22Rv1 (cell line): ENCODE results near the gene CACNA2D2.

ENCODE experiments used
- H3K27ac ChIP-seq: fragments of 450-650 bp; 2 replicates; pipeline ENCODE4 v1.5.1; 2017
- ZFX ChIP-seq: fragments of 450-650 bp; IDR thresholded peaks from 2 replicates; pipeline ENCODE4 v1.6.1; 2017; ENCODE audit warnings: antibody characterized with exemption, borderline replicate concordance
- TF ChIP-seq, protein P1 (sequence below): fragments of 450-650 bp; IDR thresholded peaks from 2 replicates; pipeline ENCODE4 v1.5.1; 2017; ENCODE audit warnings: mild to moderate bottlenecking

Gene CACNA2D2

DNA sequence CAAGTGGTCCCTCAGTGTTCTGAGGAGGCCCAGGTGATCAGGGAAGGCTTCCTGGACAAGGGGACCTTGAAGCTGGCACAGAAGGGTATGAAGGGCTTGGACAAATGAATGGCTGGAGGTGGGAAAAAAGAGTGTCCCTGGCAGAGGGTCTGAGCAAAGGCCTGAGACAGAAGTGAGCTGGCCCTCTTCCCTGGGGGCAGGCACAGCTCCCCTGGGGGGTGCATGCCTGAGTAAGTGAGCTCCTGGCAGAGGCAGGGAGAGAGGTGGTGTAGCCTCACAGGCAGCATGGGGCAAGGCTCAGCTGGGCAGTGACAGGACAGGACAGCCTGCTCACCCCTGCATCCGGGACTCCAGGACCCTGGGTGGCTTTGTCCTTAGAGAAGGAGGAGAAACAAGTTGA, 5.4 kb upstream of the CACNA2D2 start:
- TF ChIP-seq ZFX, result no peak
- TF ChIP-seq, protein P1, sequence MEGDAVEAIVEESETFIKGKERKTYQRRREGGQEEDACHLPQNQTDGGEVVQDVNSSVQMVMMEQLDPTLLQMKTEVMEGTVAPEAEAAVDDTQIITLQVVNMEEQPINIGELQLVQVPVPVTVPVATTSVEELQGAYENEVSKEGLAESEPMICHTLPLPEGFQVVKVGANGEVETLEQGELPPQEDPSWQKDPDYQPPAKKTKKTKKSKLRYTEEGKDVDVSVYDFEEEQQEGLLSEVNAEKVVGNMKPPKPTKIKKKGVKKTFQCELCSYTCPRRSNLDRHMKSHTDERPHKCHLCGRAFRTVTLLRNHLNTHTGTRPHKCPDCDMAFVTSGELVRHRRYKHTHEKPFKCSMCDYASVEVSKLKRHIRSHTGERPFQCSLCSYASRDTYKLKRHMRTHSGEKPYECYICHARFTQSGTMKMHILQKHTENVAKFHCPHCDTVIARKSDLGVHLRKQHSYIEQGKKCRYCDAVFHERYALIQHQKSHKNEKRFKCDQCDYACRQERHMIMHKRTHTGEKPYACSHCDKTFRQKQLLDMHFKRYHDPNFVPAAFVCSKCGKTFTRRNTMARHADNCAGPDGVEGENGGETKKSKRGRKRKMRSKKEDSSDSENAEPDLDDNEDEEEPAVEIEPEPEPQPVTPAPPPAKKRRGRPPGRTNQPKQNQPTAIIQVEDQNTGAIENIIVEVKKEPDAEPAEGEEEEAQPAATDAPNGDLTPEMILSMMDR, result no peak

DNA sequence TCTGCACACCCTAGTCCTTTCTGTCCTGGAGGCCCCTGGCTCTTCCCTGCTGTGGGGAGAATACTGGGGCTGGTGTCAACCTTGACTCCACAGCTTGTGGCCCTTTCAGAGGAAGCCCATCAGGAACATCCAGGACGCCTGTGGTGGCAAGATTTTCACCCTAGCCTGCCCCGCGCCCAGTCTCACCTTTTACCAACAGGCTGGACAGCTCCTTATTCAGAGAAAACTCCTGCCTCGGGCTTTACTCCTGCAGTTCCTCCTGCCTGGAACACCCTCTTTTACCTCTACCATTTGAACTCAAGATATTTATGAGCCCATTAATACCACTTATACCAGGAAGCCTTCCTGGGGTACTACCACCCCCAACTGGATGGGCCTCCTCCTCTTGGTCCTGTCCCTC, 2.7 kb upstream of the CACNA2D2 start:
- no peak overlapping the region for H3K27ac ChIP-seq
- TF ChIP-seq ZFX, result no peak
- TF ChIP-seq, protein P1, result no peak

More for the DNA sequence above, 5.4 kb upstream of the CACNA2D2 start:
- H3K27ac ChIP-seq, result no peak overlapping the region

DNA sequence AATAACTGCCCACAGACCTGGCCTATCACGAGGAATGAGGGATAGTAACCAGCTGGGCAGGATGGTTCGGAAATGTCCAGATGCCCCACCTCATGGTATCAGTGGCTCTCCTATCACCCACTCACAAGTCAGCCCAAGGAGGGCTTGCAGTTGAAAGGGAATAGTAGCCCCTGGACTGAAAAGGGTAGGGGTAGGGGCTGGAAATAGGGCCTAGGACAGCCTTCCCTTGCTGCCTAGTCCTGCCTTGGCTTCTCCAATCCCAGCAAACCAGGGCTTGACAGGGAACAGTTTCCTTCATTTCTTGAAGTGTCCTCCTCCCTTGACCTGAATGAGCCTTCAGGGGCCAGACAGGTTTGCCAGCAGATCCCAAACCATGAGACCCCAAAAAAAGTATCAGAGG, 1.2 kb upstream of the CACNA2D2 start:
- no peak for TF ChIP-seq ZFX
- TF ChIP-seq, protein P1, result no peak
- no peak overlapping the region for H3K27ac ChIP-seq

DNA sequence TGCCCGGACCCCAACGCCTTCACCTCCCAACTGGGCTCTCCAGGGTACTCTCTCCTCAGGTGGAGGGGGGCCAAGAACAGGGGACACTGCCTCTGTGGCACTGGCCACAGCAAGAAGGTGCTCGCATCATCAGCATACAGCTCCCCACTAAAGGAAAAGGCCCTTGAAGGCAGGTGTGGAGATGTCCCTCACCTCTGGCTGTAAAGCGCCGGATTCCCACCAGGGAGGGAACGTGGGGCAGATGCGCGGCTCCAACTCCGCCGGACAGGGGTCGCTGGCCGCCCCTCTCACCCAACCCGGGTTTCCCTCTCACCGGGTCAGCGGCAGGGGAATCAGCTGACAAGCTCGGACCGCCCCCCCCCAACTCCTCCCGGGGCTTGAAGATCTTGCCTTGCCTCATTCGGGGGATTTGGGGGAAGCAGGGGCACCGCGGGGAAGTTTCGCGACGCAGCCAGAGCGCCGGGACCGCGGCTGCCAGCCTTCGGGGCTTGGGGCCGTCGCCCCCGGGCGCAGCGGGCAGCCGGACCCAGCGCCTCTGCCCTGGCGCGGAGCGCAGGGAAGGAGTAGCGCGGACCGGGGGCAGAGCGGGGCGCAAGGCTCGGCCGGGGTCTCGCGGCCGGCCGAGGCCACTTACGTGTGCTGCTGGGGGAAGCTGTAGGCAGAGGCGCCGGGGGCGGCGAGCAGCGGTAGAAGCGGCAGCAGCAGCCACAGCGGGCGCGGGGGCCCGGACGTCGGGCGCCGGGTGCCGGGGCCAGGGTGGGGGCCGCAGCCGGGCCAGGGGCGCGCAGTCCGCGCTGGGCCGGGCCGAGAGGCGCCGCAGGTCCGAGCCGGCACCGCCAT, 630 bp downstream of the CACNA2D2 start:
- no peak overlapping the region for H3K27ac ChIP-seq
- TF ChIP-seq, protein P1, result no peak
- TF ChIP-seq ZFX, result no peak

DNA sequence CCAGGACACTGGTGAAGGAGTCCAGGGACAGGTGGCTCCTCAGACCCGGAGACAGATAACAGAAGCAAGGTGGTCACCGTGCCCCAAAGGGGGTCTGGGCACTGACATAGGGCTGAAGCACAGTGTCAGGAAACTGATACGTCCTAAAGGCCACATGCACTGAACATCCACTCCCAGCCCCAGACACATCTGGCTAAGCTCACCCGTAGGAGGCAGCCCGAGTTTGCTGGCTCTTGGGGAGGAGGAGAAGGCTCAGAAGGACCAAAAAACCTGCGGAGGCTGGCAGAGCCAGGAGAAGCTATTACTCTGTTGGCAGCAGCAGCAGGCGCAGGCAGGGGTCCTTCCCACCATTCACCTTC, 1.2 kb downstream of the CACNA2D2 start:
- TF ChIP-seq, protein P1, result no peak
- no peak for TF ChIP-seq ZFX
- no peak overlapping the region for H3K27ac ChIP-seq

DNA sequence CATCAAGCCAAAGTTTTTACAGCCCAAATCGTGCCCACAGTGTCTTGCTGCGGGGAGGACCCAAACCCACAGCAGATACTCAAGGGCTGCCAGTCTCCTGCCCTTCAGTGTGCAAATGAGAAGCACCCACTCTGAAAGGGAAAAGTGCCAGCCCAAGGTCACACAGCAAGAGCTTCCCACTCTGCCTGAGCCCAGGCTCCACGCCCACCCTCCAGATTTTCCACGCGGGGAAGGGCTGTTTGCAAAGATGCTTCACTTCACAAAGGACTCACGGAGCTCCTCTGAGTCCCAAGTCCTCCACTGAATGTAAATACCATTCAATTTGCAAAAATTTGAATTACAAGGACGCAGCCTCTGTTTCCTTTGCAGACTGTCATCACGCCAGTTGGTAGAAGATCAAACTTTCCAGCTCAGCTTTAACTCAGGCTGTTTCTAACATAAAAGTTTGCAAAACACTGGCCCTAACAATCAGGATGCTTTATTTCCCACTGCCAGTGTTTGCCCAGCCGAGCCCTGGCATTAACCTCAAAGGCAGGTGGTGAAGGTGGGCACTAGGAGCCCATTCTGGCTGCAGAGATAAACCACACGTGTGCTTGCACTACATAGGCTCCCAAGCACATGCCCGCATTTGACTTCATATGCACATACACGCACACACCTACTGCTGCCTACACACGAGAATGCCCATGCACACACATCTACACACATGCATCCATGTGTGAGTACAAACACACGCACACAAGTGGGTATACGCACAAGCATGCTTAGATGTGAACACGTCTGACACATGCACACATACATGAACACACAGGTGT, 7.6 kb downstream of the CACNA2D2 start:
- no peak overlapping the region for H3K27ac ChIP-seq
- TF ChIP-seq, protein P1, result no peak
- no peak for TF ChIP-seq ZFX

DNA sequence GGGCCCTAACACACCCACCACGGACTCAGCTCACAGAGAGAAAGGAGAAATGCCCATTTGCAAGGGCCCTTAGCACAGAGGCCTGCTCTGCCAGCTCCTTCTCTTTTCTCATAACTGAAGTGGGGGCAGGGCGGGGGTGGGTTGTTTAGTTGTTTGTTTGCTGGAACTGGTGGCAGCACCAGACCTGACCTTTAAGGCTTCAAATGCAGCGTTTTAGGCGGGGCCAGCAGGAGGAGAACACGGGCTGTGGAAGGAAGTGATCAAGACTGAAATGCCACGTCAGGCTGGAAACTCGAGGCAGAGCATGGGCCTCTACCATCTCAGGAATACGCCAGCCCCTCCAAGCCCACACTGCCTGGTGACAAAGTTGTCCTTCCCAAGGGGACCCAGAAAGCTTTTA, 9.3 kb downstream of the CACNA2D2 start:
- TF ChIP-seq, protein P1, result no peak
- TF ChIP-seq ZFX, result no peak

More for the DNA sequence above, 9.3 kb downstream of the CACNA2D2 start:
- no peak overlapping the region for H3K27ac ChIP-seq
